GM19452 (cell line): Measurements from ENCODE around the gene SLC25A33.
A peak's percentile ranks its signal among the peaks of the same experiment; 100 is the strongest.
"Not testable (repeated sequence)": the region's sequence is repeated elsewhere in the genome, so short reads cannot be mapped to it uniquely, and the experiment has no call there.

Source experiments
- ATAC-seq: cut with Tn5 transposase; IDR thresholded peaks from one replicate; pipeline ENCODE4 v1.9.1; 2021; ENCODE audit not compliant: unreplicated experiment

The SLC25A33 gene

DNA sequence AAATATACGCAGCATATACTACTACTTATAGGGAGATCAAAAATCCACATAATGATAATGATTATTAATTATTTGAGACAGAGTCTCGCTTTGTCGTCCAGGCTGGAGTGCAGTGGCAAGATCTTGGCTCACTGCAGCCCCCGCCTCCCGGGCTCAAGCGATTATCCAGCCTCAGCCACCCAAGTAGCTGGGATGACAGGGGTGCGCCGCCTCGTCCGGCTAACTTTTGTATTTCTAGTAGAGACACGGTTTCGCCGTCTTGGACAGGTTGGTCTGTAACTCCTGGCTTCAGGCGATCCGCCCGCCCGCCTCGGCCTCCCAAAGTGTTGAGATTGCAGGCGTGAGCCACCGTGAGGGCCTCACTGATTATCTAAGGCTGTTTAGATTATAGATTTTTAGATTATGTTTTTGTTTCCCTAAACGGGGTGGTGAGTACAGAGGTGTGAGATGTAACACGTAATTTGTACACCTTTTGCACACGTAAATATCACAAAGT lies 548 bp upstream of the SLC25A33 start:
- no peak for ATAC-seq

DNA sequence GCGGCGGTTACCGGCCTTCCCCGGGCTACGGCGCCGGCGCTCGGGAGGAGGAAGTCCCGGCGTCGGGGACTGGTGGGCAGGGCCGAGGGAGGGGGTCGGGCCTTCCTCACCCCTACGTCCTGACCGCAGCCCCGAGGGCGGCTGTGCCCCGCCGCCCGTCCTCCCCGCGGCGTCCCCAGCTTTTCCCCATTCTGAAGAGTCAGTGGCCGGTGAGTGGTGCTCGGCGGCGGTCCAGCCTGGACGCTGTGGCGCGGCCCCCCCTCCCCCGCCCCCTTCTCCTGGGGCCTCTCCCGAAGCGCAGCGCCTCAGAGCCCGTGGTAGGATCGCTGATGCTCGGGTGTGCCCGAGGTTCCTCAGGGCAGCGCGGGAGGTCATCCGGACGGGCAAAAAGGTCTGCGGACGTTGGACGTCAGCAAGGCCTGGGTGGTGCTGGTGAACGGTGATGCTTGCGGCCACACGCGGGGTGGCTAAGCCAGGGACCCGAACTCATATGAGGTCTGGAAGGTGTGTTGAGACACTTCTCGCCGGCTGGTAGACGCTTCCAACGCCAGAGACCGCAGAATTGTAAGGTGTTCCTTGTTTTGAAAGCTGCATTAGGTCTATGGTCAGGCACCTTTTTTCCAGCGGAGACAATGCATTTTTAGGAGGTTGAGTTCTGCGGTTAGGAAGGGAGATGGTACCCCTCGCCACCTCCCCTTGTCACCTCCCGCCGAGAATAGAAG lies 725 bp downstream of the SLC25A33 start:
- ATAC-seq: peak; percentile 33

DNA sequence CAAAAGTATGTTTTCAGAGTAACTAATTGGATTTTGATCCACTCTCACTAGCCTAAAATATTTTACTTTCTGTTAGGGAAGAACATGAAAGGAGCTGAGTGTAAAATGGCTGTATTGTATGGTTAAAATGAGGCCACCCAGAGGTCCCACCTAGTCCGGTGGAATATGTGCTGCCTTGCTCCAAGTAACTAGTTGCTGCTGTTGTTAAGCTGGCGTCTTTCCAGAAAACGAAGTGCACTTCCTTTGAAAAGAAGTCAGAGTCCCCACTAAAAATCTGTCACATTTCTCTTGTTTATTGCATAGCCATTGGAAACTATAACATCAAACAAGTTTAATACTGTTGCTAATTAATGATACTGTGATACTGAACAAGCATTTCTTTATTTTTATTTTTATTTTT lies 3.2 kb downstream of the SLC25A33 start:
- ATAC-seq: no peak

DNA sequence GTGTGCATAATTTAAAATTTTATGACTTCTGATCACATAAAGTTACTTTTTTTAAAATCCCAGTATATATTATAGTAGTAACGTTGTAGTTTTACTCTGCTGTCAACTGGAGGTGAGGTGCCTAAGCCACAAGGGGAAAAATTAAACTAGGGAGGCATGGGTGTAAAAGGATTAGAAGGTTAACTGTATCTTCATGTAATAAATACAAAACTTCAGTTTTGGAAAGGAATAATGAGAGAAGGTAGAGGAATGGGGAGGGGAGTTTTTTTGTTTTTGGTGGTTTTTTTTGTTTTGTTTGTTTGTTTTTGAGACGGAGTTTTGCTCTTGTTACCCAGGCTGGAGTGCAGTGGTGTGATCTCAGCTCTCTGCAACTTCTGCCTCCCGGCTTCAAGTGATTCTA lies 5.7 kb downstream of the SLC25A33 start:
- ATAC-seq: no peak

DNA sequence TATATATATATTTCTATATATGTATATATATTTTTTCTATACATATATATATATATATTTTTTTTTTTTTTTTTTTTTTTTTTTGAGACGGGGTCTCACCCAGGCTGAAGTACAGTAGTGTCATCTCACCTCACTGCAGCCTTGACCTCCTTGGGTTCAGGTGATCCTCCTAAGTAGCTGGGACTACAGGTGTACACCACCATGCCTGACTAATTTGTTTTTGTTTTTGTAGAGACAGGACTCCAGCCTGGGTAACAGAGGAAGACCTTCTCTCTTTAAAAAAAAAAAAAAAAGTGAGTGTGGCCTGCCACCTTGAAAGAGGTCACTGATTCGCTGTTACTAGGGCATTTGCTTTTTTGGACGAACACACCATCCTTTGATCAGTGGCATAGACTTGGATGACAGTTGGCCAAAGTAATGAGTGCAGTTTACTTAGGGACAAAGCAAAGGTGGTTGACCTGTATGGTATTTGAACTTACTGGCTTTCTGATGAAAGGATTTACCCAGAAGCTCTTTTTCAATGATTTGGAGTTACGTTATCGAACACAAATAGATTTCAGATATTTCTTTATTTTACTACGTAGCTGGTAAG lies 10.8 kb downstream of the SLC25A33 start:
- no peak for ATAC-seq

DNA sequence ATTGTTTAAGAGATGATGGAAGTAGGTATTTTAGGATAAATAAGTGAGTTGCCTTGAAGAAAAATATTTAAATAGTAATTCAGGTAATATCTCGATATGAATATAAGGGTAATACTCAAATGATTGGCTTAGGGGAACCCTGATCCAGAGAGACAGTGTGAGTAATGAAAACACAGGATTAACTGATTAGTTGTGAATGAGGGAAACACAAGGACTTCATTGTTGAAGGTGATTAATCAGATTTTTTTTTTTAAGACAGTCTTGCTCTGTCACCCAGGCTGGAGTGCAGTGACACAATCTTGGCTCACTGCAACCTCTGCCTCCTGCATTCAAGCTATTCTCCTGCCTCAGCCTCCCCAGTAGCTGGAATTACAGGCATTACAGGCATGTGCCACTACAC lies 12.7 kb downstream of the SLC25A33 start:
- no peak for ATAC-seq

DNA sequence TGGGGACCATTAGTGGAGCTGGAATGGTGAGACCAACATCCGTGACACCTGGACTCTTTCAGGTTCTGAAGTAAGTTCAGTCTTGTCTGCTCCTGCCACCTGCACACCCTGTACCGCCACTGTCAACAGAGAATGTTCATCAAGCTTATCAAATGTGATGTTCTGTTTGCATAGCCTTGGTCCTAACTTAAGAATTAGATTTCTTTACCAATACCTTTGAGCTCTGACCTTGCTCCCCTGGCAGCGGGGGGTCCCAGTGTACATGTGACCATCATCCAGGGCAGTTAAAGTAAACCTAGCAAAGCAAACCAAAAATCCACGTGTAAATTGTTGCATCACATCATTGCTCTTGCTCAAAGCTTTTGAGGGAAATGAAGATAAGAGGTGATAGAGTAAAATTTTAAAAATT lies 14.5 kb downstream of the SLC25A33 start:
- ATAC-seq: no peak

DNA sequence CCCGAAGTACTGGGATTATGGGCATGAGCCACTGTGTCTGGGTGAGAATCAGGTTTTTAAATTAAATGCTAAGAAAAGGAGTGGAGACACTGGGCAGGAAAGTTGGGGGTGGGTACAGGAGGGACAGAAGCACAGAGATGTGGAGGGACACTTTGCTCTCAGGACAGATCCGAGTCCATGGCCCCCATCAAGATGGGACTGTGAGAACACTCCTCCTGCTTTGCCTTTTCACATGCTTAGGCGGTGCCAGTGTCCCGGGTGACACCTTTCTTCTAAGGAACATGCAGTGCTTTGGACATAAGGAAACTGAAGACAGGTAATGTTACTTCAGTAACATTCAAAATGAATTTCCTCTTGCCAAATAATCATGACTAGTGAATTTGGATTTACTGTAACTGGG lies 16.7 kb downstream of the SLC25A33 start:
- ATAC-seq: no peak

DNA sequence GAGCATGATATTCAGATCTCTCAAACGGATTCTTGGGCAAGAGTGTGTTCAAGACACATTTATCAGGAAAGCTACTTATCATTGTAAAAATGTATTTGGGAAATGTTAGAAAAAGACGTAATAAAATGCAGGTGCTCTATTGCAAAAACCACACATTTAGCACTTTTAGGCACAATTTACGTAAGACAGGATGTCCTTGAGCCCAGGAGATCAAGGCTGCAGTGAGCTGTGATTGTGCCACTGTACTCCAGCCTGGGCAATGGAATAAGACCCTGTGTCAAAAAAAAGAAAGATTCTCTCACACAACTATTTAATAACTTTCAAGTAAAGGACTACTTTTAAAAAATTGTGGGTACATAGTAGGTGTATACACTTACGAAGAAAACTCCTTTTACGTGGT lies 18.4 kb downstream of the SLC25A33 start:
- no peak for ATAC-seq

DNA sequence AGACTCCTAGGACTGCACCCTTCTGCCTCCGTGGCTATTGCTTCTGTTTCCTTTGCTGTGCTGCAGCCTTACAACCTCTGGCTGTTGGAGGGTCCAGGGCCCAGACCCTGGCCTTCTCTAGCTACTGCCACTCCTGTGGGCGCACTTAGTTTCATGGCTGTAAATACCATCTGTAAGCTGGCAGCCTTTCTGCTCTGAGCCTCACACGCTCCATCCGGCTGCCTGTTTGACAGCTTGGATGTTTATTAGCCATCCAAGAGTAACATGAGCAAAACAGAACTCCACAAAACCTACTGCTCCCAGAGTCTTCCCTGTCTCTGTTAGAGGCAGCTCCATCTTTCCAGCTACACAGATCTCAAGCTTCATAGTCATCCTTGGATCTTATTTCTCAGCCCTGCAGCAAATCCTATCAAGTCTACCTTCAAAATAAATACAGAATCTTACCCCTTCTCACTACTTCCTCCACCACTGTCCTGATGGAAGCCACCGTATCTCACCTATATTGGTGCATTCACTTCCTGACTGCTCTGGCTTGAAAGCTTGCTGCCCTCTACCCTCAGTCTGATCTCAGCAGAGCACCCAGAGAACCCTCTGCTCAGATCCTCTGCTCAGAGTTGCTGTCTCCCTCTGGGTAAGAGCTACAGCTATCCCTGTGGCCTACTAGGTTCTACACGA lies 19.1 kb downstream of the SLC25A33 start:
- ATAC-seq: no peak

DNA sequence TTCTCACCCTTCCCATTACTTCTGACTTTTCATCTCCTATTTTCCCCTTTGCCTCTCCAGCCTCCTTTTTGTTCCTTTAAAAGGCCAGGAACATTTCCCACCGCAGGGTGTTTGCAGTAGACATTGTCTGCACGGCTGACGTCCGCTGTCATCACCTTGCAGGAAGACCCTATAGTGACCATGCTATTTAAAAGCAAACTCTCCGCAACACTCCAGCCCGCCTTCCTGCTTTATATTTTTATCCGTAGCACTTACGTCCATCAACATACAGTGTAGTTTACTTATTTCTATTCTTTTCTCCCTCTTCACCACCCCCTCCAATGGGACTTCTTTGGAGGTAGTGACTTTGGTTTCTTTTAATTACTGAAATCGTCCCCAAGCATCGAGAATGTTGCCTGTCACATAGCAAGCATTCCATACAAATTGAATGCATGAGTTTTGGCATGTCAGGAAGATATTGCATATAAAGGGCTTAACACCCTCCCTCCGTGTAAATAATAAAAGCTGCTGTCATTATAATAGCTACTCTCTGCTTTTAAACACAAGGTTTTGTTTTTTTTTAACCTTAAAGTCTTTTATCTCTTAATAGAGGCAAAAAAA lies 19.8 kb downstream of the SLC25A33 start:
- no peak for ATAC-seq

DNA sequence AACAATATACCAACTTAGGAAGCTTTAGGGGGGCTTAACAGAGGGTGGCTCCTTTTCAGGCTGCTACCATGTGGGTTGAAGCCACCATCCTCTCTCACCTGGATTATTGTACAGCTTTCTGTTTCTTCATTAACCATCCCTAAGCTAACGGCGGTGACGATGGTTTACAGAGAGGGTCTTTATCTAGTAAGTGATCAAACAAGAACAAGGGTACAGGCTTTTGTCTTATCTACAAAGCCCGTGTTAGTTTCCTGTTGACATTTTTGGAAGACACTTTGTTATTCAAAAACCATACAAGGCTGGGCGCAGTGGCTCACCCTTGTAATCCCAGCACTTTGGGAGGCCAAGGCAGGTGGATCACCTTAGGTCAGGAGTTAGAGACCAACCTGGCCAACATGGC lies 20.4 kb downstream of the SLC25A33 start:
- no peak for ATAC-seq

DNA sequence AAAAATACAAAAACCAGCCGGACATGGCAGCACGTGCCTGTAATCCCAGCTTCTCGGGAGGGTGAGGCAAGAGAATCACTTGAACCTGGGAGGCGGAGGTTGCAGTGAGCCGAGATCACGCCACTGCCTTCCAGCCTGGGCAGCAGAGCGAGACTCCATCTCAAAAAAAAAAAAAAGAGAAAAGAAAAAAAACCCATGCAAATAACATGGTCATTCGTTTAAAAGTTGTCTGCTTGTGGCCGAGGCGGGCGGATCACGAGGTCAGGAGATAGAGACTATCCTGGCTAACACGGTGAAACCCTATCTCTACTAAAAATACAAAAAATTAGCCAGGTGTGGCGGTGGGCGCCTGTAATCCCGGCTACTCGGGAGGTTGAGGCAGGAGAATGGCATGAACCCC lies 20.8 kb downstream of the SLC25A33 start:
- ATAC-seq: not testable (repeated sequence)

DNA sequence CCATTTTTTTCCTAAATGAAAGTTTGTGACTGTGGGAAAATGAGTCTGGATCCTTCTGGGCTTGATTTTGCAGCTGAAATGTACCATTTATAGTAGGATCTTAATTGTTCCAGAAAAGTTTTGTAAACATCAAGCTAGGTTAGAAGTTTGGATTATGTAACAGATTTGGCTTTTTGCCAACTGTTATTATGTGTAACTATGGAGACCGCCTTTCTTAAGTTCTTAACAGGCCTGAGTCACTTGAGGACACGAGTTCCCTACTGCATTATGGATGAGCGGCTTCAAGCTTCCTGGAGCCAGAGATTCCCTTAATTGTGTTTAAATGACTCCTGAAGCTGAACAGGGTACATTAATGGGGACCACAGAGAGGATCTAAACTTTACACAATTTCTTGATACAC lies 22.2 kb downstream of the SLC25A33 start:
- no peak for ATAC-seq

DNA sequence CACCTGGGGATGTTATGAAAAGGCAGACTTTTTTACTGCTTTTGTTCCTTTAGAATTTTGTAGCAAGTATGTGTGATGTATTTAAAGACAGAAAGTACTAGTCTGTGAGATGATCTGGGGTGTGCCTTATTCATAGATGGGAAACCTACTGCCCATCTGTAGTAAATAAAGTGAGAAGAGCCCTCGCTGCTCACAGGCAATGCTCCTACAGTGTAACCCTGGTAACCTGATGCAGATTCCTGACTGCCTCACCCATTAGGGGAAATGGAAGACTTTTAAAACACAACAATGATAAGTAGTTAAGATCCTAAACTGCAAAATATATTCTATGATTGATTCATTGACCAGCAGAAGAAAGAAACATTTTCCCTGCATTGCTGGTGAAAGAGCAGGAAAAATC lies 30.0 kb downstream of the SLC25A33 start:
- ATAC-seq: no peak

DNA sequence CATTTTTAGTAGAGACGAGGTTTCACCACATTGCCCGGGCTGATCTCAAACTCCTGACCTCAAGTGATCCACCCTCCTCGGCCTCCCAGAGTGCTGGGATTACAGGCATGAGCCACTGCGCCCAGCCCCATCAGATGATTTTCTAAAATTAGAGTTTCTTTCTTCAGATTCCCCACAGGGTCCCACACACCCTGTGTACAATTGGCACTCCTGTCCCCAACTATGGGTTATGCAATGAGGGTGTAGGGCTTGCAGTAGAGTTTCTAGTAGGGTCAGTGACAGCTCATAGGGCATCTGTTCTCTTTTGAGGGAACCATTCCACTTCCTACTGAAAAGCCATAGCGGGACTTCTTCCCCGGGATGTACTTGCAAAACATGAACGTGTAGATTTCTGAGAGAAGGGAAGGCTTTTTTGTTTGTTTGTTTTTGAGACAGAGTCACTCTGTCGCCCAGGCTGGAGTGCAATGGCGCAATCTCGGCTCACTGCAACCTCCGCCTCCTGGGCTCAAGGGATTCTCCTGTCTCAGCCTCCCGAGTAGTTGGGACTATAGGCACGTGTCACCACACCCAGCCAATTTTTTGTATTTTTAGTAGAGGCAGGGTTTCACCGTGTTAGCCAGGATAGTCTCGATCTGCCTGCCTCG lies 31.7 kb downstream of the SLC25A33 start:
- not testable (repeated sequence) for ATAC-seq

DNA sequence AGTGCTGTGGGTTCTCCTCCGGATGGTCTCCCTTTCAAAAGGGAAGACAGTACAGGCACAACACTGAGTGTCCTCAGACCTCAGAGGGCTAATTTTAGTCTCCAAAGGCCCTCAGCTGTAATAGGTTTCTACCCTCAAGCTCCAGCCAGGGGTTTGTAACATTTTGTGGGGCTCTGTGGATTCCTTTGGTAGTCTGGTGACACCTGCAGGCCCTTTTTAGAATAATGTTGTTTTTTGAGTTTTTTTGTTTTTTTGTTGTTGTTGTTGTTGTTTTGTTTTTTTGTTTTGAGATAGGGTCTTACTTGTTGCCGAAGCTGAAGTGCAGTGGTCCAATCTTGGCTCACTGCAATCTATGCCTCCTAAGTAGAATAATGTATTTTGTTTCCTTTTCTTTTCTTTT lies 34.5 kb downstream of the SLC25A33 start:
- ATAC-seq: no peak

DNA sequence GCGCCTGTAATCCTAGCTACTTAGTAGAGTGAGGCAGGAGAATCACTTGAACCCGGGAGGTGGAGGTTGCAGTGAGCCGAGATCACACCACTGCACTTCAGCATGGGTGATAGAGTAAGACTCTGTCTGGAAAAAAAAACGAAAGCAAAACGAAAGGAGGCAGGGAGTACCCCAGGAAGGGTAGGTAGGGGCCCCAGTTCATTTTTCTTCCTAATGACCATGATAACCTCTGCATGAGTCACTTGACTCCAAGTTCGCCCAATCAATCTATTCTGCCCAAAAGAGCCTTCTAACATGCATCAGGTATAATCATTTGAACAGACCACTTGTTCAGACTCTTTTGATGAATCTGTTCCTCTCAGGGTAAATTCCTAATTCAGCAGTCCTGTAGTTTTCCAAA lies 36.2 kb downstream of the SLC25A33 start:
- no peak for ATAC-seq

DNA sequence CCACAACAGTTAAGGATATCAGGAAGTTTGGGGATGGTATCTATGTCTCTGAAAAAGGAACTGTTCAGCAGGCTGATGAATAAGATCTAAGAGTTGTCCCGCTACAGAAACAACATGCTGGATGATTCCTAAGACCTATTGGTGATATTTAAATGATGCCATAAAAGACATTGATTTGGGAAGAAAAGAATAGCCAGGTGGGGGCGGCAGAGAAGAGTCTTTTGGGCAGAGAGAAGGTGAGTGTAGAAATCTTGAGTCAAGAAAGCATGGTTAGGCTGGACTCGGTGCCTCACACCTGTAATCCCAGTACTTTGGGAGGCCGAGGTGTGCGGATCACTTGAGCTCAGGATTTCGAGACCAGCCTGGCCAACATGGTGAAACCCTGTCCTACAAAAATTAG lies 37.6 kb downstream of the SLC25A33 start:
- no peak for ATAC-seq

DNA sequence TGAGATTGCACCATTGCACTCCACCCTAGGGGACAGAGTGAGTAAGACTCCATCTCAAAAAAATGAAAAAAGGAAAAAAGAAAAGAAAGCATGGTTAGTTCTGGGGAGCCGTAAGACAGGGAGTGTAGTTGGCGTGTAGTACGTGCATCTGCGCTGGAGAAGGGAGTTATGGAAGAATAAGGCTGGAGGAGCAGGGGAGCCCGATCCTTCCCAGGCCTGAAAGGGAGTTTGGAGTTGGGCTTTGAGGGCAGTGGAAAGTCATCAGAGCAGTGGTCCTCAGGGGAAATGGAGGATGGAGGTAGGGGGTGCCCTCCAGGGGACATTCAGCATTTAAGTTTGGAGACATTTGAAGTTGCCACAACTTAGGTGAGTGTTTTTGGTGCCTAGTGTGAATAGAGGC lies 38.2 kb downstream of the SLC25A33 start:
- no peak for ATAC-seq

DNA sequence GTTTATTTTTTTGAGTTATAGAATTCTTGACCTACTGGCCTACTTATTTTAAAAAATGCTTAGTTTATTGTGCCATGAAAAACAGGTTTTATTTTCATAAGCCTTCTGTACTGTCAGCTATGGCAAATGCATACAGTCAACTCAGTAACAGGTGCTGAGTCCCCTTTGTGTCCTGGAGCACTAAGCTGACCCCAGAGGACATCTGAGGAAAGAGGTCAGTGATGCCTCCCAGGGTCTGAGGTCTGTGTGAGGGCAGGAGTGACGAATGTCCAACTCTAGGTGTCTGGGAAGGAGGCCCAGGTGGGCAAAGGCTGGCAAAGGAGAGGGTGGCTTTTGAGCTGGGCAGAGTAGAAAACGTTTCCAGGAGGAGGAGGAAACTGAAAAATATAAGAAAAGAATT lies 41.7 kb downstream of the SLC25A33 start:
- no peak for ATAC-seq
